D721Med (cell line): Measurements from ENCODE around the gene PRPSAP2.

Source experiments
- DNase-seq: peaks from one replicate; pipeline ENCODE4 v3.0.0; 2011; ENCODE audit warnings: low spot score; ENCODE audit not compliant: insufficient read length
- FAIRE-seq: peaks from 2 replicates; lab custom pipeline; 2011; peaks lifted over from hg19 to GRCh38; lab: Jason Lieb, UNC
- CTCF ChIP-seq: IDR thresholded peaks from 2 replicates; pipeline ENCODE4 v1.5.1; 2012; ENCODE audit warnings: mild to moderate bottlenecking, control low read depth; ENCODE audit not compliant: insufficient read depth; ENCODE audit errors: missing control alignments

Gene PRPSAP2

GRCh38 chr17:18958611-18959010, 100.7 kb downstream of the PRPSAP2 start:
- DNase-seq (no peak), FAIRE-seq (no peak)
- TF ChIP-seq CTCF, result no peak

- DNase-seq, result no peak
- no peak for FAIRE-seq
- no peak for TF ChIP-seq CTCF
Measured at GRCh38 chr17:18959071-18959844, 101.3 kb downstream of the PRPSAP2 start.

- DNase-seq (no peak), FAIRE-seq (no peak)
- no peak for TF ChIP-seq CTCF
Measured at GRCh38 chr17:18959845-18960240, 101.9 kb downstream of the PRPSAP2 start.

- no peak for TF ChIP-seq CTCF
- DNase-seq (no peak), FAIRE-seq (no peak)
Measured at GRCh38 chr17:18960241-18960665, 102.3 kb downstream of the PRPSAP2 start.

GRCh38 chr17:18960803-18961511, 103.0 kb downstream of the PRPSAP2 start:
- FAIRE-seq (no peak), DNase-seq (peak; percentile 88)
- TF ChIP-seq CTCF, result peak; percentile 48

- FAIRE-seq, result no peak
- TF ChIP-seq CTCF, result no peak
- DNase-seq, result no peak
Measured at GRCh38 chr17:18961634-18962493, 103.9 kb downstream of the PRPSAP2 start.
